ENCODE data around the gene OSBPL3.

OSBPL3 gene

GRCh38 chr7:24783698-24784097 lies 196.3 kb downstream of the OSBPL3 start:
- DNase-seq = no peak

GRCh38 chr7:24781106-24781505 lies 198.9 kb downstream of the OSBPL3 start:
- DNase-seq = no peak

GRCh38 chr7:24779283-24779655 lies 200.7 kb downstream of the OSBPL3 start:
- DNase-seq = no peak

GRCh38 chr7:24778543-24779282 lies 201.3 kb downstream of the OSBPL3 start:
- DNase-seq = no peak

- no peak for DNase-seq
These were observed 202.2 kb downstream of the OSBPL3 start for GRCh38 chr7:24777806-24778205.

GRCh38 chr7:24773646-24774045 lies 206.3 kb downstream of the OSBPL3 start:
- no peak for DNase-seq

- DNase-seq = no peak
These were observed 210.1 kb downstream of the OSBPL3 start for GRCh38 chr7:24769851-24770250.

- DNase-seq = no peak
These were observed 210.8 kb downstream of the OSBPL3 start for GRCh38 chr7:24769014-24769830.

GRCh38 chr7:24767878-24768569 lies 212.0 kb downstream of the OSBPL3 start:
- no peak for DNase-seq

GRCh38 chr7:24764972-24765744 lies 214.8 kb downstream of the OSBPL3 start:
- no peak for DNase-seq

GRCh38 chr7:24764011-24764410 lies 216.0 kb downstream of the OSBPL3 start:
- DNase-seq = no peak

- no peak for DNase-seq
These were observed 216.6 kb downstream of the OSBPL3 start for GRCh38 chr7:24763303-24763901.

GRCh38 chr7:24762771-24763170 lies 217.2 kb downstream of the OSBPL3 start:
- DNase-seq = no peak

- no peak for DNase-seq
These were observed 219.0 kb downstream of the OSBPL3 start for GRCh38 chr7:24760968-24761367.

- no peak for DNase-seq
These were observed 222.4 kb downstream of the OSBPL3 start, which contains the start of gene GSDME for GRCh38 chr7:24757353-24758275. Gene GSDME (minus strand): TSS chr7:24757464. CDS start chr7:24749774, 7,690 bp downstream.

- DNase-seq = no peak
These were observed 223.2 kb downstream of the OSBPL3 start for GRCh38 chr7:24756545-24757352.

GRCh38 chr7:24755541-24756407 lies 224.2 kb downstream of the OSBPL3 start:
- DNase-seq = no peak

- DNase-seq = no peak
These were observed 225.0 kb downstream of the OSBPL3 start for GRCh38 chr7:24754906-24755506.

All from NCI-H2227 treated with DMSO at 0.1 percent for 48 hours (cell line).